HG03575 (cell line): ENCODE data around the gene IQCE.

ENCODE experiments used
- ATAC-seq: cut with Tn5 transposase; IDR thresholded peaks from one replicate; pipeline ENCODE4 v1.9.1; 2021; ENCODE audit not compliant: unreplicated experiment, insufficient number of reproducible peaks, low FRiP score; ENCODE audit errors: extremely low read depth

Gene IQCE

DNA sequence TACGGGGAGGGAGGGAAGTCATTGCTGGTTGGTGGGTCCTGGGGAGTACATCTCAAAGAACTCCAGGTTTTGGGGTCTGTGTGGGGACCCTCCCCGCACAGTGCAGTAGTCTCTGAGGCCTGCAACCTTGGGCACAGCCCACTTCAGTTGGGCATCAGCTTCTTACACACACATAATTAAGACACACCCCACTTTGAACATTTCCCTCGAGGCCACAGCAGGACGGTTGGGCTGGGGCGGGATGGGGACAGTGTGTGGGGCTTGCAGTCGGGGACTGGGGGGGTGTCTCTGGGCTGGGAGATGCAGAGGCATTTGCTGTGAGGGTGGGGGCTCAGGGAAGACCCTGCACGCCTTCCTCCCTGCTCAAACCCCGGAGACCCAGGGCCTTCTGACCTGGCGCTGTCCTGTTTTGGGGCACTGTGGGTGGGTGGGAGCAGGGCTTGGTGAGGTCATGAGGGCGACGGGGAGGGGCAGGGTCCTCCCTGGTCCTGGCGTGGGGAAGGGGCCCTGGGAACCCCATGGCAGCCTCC is 38.0 kb upstream of the IQCE start:
- ATAC-seq = no peak

DNA sequence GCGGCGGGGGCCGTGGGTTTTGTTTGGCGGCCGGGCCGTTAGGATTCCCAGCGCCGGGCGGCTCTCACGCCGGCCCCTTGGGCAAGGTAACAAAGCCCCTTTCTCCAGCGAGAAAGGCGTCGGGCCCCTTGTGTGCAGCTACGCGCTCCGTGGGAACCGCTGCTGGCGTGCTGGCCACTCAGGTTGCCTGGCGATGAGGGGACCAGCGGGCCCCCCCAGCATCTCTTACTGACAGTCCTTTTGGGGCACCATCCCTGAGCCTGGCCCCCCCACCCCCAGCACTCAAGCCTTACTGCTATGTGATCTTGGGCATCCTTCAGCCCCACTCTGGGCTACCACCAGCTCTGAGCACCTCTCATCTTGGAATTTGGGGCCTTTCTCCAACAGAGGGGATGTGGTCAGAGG is 37.4 kb upstream of the IQCE start:
- no peak for ATAC-seq

DNA sequence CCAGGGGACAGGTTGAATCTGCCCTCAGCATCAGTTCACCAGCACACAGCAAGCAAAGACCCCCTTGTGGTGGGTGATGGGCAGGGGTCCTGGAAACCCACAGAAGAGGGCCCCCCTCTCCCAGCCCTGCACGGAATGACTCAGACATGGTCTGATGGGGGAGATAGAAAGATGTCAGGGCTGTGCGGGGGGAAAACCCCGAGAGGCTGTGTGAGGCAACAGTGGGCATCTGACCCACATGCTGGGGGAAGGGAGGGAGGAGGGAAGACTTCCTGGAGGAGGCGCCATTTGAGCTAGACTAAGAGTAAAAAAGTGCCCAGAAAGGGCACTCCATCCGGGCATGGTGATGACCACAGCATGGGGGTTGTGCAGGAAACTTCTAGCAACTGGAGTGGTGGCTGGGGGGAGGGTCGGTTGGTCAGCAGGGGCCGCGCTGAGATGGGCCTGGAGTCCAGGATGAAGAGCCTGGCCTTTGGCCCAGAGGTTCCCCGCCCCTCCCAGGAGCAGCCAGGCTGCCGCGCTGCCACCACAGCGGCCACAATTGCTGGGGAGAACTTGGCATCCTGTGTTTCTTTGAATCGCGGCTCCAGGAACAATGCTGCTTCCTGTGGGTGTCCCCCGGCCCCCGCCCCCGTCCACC is 36.7 kb upstream of the IQCE start:
- ATAC-seq = no peak

DNA sequence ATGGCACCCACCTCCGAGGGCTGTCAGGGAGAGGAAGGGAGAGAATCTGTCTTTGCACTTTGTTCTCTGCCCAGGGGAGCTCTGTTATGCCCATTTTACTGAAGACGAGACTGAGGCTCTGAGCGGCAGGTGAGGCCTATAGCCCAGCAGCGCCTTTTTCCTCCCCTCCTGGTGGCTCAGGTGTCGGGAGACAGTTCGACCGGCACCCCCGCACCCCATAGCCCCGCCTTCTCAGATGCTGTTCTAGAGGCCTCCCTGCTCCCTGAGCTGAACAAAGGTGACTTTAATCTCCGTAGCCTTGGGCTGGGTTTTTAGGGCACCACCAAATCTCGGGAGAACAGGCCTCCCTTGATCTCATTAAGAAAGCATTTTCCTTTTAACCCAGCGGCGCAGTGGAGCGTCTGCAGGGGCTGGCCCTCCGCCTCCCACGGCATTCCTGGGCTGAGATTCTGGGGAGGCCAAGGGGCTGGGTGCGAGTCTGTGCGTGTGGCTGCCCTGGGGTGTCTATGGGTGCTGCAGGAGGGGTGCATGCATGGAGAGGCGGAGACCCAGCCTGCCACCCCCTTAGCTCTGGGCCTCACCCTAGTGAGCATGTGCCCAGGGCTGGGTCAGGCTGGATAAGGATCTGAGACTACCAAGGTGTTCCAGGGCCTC is 35.9 kb upstream of the IQCE start:
- no peak for ATAC-seq

DNA sequence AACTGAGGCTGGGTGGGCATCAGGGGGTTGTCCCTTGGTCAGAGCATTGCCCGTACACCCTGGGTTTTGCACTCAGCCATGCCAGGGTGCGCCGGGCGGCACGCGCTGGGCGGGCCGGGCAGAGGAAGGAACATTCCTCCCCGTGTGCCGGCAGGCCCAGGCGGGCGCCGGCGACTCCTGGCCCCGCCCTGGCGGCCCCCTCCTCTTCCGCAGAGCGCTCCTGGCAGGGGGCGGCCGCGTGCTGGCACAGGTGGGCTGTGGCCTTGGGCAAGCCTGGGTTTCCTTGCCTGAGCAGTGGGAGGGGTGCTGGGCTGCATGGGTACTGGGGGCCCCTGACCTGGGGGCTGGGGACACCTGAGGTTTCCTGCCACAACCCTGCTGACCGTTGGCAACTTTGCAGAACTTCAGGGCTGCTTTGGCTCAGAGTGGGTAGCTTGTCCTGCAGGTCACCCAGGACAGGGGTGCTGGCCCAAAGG is 35.3 kb upstream of the IQCE start:
- no peak for ATAC-seq

DNA sequence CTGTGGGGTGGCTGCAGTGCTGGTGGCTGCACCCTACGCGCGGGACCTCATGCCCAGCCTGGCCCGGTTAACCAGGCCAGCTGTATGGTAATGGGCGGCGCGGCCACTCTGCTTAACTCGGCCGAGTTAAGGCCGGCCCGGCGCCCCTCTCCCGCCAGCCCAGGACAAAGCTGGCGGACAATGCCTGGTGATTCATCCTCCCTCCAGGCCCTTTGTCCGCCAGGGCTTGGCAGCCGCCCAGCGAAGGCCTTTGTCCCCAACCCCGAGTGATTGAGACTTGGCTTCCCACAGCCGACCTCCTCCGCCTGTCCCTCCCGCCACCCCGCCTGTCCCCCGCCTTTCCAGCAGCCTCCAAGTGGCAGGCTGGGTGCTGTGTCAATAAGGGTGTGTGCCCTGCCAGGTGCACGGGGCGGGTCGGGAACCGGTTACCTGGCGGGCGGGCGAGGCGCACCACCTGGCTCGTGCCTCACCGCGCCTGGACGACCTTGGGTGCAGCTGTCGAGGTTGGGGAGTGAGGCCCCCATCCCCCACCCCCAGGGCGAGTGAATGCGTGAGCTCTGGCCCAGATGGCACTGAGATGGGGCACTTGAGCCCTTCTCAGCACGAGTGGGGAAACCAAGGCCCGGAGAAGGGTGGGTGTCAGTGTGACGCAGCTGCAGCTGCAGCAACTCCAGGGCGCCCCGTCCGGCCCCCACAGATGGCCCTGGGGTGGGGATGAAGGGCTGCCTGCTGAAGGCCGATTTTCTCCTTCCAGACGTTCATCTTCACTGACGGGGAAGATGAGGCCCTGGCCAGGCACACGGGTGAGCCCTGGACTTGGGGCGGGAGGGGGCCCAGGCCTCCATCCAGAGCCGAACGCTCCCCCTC is 34.6 kb upstream of the IQCE start:
- no peak for ATAC-seq

DNA sequence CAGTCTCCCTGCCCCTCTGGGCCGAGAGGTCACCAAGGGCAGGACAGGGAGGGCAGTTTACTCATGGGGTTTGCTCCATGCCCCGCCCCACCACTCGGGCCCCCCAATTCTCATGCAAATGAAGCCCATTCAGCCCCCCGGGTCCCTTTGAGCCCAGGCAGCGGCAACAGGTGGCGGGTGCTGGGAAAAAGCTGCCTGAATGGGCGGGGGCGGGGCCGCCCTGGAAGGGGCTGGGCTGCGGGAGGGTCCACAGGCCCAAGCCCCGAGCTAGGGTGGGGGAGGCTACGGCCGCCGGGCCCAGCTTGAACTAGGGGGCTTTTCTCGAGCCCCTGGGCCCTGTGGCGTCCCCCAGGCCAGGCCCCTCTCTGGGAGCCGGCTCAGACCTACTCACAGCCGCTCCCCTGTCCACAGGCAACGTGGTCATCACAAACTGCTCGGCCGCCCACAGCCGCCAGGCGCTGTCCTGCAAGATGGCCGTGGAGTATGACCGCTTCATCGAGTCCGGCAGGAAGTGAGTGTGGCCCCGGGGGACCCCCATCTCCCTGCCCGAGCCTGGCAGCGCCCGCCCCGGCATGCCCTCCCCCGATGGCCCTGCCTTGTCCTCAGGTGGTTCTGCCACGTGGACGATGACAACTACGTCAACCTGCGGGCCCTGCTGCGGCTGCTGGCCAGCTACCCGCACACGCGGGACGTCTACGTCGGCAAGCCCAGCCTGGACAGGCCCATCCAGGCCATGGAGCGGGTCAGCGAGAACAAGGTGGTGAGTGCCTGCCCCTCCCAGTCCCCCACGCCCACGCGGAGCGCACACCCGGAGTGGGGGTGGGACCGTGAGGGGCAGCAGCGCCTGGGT is 33.7 kb upstream of the IQCE start:
- ATAC-seq = no peak

DNA sequence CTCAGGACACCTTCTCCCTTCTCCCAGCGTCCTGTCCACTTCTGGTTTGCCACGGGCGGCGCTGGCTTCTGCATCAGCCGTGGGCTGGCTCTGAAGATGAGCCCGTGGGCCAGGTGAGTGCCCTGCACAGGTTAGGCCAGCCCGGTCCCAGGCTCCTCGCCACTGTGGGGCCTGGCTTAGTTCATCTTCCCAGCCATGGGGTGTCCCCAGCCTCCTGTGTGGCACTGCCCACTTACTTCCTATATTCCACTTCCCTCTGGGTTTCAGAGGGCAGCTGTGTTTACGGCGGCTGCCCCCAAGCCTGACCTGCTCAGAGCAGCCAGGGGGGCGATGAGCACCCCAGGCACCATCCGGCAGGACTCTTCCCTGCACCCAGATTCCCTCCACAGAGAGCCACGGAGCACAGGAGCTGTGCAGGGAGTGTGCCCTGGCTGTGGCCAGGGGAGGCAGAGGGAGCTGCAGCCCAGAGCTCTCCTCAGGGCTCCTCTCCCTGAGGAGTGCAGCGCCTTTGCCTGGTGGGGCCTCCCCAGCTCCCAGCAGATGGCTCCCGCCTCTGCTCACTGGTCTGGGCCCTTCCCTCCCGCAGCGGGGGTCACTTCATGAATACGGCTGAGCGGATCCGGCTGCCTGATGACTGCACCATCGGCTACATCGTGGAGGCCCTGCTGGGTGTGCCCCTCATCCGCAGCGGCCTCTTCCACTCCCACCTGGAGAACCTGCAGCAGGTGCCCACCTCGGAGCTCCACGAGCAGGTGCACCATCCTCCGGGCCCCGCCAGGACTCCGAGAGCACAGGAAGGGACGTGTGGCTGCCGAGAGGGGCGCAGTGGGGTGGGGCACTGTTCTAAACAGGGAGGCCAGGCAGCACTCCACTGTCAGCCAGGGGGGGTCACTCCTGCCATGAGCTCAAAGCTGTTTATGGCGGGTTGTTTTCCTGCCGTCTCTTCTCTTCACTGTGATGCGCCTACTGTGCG is 32.8 kb upstream of the IQCE start:
- no peak for ATAC-seq

DNA sequence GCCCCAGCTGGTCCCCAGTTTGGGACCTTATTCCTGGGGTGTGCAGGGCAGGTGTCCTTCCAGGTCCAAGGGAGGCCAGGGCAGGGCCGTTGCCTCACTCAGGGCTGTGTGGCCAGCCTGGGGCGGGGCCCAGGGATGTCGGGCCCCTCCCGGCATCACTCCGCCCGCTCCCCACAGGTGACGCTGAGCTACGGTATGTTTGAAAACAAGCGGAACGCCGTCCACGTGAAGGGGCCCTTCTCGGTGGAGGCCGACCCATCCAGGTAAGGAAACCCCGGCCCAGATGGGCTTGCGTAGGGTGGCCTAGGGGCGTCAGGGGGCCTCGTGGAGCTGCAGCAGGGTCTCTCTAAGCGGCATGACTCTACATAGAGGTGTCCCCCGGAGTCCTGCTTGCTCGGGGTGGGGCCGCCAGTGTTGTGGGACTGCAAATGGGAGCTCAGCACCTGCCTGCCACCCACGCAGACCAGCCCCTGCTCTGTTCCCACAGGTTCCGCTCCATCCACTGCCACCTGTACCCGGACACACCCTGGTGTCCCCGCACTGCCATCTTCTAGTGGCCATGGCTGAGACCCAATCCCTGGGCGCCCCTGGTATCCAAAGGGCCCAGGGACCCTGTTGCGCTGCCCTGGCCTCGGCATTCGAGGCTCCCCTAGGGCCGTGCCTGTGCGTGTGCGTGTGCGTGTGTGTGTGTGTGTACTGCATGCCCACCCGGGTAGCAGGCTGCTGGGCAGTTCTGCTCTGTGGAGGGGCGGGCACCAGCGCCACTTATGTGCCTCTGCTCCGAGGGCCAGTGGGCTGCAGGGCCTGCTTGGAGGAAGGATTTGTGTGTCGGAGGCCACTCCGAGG is 31.9 kb upstream of the IQCE start:
- no peak for ATAC-seq

DNA sequence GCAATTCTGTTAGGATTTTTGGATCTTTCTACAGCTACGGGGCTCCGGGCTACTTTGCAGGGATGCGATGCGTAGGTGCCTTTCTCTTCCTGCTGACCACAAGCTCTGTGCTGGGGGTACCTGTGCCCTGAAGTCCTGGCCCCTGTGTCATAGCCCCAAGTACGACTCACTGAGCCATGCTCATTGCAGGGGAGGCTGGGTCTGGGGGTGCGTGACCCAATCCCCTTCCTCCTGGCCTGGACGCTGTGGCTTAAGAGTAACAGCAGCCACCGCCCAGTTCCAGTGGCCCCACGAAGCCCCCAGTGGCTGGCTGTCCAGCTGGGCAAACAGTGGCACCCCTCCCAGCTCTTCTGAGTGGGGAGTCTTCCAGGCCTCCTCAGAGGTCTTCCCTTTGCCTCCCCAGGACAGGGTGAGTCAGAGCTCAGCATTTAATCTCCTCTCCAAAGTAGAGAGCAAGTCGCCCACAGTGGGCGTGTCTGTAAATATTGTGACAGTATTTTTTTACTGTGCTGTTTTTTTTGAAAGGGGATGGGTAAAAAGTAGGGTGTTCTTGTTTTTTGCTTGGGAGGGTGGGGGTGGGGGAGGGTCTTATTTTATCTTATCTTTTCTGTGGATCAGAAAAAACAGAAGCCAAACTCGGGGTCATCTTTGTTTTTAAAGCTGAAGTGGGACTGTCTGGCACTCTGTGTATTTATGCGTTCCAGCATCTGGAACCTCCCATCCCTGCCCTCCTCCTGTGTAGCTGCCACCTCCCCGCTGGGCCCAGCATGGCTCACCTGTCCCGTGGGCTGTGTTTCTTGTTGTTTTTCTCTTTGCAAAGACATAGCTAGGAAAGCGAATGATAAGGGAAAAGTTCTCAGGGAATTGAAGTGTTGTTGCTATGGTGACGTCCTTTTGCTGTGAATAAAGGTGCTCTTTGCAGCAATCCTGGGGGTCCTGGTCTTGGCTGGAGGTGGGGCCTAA is 31.0 kb upstream of the IQCE start:
- ATAC-seq = no peak

DNA sequence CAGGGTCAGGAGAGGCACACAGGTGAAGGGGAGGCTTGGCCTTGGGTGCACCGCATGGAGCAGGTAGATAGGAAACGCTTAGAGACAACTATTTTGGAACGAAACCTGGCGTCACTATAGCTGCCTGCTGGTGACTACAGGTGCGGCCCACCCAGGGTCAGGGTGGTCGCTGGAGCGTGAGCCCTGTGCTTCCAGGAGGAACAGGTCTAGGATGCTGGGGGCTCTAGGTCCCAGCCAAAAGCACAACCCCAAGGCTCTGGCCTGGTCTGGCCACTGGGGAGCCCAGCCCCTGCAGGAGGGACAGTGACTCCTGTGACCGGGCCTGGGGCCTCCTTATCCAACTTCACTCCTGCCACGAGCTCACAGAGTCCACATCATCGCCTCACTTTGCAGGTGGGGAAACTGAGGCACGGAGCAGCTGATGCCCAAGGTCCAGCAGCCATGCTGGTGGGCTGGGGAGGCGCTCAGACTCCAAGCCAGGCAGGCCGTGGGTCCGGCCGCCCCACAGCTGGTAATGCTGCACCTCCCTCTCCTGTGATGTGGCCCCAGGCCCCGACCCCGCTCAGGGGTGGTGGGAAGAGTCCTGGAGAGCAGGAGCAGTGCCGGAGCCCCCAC is 30.2 kb upstream of the IQCE start:
- no peak for ATAC-seq

DNA sequence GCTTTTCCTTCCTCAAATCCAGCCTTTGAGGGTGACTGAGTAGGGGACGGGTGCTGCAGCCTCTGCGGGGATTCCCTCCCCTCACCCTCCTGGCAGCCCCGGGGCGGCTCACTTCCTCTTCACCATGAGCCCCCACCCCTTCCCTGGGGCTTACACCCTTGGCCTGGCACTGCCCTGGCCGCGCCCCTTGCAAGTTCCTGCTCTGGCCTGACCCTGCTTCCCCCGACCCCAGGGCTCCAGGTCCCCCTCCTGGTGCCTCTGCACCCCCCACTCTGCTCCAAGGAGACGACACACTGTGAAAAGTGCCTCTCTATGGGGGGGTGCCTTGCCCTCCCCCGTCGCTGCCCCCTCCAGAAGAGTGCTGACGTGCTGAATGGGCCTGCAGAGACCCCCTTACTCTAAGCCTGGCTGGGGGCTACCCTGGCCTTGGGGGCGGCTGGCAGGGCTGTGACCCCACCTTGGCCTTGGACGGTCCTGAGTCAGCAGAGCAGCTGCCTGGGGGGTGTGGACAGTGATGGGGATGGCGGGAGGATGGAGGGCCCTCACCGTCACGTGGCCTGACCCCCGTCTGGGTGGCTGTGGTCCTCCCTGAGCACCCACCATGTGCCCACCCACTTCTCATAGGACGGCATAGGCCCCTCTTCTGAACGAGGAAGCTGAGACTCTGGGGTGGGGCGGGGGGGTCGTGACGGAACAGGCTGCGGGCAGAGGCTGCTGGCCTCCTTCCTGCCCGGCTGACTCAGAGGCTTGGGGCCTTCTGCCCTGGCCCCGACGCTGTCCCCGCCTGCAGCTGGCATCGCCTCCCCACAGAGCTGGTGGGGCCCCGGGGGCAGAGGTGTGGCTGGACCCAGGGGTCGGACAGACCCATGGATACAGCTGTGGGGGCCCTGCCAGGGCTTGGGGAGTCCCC is 29.4 kb upstream of the IQCE start:
- ATAC-seq = no peak

DNA sequence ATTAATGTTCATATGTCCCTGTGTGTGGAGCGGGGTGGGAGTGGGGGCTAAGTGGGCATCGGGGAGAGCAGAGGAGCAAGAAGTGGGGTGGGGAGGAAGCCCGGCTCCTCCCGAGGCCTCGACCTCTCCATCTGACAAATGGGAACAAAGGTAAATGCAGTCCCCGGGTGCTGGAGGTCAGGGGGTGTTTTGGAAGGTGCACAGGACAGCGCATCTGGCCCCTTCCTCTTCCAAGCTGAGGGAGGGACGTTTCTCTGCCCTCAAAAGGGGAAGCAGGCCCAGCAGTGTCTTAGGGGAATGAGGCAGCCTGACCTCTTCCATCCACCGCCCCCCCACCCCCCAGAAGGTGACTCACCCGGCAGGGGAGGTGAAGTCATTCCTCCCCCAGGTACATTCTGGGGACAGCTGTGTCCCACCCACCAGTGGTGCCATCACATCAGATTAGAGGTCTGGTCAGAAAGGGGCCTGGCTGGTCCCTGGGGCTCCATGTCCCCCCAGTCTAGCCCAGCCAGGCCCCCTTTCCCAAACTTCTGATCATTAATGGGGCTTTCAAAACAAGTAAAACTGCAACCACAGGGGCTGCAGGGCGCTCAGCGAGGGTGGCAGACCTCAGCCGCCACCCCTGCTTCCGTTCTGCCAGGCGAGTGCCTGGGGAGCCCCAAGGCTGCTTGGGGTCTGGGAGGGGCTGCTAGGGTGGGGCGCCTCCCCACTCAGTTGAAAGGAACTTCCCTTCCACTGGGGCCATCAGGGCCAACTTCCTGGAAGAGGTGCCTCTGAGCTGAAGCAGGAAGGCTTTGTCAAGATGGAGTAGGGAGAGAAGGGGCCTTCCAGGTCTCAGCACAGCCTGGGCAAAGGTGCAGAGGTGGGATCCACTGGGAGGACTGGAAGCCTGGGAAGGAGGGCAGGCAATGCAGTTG is 28.4 kb upstream of the IQCE start:
- no peak for ATAC-seq
